HG02642 (cell line): ENCODE data around the gene PDE1C.
A peak's percentile ranks its signal among the peaks of the same experiment; 100 is the strongest.
"Not testable (repeated sequence)": the region's sequence is repeated elsewhere in the genome, so short reads cannot be mapped to it uniquely, and the experiment has no call there.

Experiments
- ATAC-seq: cut with Tn5 transposase; IDR thresholded peaks from one replicate; pipeline ENCODE4 v1.9.1; 2021; ENCODE audit warnings: mild to moderate bottlenecking; ENCODE audit not compliant: unreplicated experiment, poor library complexity

PDE1C gene

DNA sequence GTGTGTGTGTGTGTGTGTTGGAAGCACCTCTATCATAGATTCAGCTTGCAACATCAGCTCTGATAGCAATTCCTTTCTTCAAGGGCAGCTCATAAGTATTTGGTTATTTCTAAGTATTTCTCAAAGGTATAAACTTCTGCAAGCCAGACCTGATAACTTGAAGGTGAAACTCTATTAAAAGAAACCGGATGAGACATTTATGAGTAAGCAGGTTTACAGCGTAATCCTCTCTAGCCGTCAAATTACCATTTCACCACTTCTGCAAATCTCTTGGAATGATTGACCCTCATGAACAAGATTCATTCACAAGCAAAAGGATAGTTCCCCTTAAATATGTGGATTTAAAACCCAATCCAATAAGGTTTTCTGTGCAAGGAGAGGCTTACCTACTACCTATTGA lies 23.1 kb downstream of the PDE1C start:
- no peak for ATAC-seq

DNA sequence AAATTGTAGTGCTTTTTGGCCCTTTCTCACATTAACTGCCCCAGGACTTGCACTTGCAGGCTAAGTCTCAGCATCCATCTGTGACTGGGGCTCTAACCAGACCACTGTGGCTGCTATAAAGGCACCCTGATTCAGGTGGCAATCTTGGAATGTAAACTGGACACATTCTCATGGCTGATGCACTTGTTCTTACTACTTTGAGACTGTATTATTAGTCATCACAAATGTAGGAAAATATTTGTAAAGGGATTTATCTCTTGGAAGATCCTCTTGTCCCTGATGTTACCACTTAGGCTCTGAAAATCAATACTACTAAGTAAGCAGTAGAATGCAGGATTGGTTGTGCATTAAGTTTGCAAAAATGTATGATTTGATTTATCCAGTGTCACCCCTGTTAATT lies 25.0 kb downstream of the PDE1C start:
- no peak for ATAC-seq

DNA sequence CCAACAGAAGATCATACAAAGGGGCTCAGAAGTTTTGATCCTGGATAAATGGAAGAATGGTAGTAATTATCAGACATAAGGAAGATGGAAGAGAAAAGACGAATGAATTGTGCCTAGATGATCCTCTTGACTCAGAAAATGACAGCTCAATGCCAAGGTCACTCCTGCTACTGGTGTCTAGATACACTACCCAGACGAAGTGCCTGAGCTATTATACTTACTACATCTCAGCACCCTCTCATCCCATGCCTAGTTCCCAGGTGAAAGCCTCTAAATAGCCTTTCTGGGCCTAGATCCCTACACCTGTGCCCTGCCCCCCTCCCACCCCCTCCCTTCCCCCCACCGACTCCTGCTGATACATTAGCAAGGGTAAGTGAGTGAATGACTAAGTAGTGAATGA lies 25.5 kb downstream of the PDE1C start:
- no peak for ATAC-seq

DNA sequence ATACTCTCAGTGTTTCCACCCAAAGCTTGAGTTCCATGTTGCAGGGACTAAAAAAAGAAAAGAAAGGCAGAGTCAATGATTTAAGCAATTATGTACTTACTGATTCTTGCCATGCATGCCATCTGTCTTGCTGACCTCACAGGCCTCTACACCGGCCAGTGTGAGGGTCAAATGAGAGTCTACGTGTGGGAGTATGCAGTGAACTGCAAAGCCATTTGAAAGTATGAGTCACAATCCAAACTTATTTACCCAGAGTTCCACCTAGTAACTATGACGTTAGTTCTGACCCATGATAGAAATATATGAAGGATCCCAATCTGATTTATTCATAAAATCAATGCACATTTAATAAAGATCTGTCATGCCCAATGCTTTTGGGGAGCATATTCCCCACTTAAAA lies 26.5 kb downstream of the PDE1C start:
- ATAC-seq, result peak; percentile 67

DNA sequence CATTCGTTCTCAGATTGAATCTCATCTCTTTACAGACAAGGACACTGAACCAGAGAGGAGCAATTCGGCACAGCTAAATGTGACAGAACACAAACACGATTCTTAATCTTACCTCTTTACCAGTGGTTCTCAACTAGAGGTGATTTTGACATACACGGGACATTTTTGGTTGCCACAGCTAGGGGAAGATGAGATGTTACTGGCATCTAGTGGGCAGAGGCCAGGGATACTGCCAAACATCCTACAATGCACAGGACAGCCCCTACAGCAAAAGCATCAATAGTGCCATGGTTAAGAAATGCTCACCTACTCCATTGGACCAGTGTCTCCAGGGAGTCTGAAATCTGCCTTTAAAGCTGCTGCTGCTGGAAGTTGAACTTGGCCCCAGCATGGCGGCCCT lies 27.3 kb downstream of the PDE1C start:
- no peak for ATAC-seq

DNA sequence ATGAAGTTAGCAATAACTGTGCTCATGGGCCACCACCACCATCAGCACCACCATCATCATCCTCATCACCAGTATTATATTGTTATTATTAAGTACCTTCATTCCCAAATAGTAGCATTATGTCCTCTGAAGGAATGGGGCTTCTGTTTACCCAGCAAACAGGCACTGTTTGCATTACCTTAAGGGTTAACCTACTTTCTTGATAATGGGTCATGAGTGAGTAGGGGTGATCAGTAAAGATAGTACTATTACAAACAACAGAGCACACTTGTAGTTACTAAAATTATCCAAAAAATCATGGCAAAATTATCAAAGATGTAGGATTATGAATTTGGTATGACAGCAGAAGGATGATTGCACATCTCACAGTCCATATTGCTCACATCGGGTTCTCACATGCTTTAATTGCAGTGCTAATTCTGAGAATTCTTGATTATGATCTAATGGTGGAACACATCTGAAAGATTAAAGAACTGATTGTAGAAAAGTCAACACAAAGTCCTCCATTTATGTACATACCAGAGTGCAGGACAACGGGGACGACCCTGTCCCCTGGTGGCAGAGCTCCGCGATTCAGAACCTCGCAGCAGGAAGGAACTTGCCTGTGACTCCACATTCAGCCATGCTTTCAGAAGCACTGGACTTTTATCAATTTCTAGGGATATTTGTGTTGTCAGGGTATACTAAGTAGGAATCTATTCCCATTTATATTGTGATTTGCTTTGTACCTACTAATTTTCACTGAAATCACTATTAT lies 31.0 kb downstream of the PDE1C start:
- ATAC-seq, result no peak

DNA sequence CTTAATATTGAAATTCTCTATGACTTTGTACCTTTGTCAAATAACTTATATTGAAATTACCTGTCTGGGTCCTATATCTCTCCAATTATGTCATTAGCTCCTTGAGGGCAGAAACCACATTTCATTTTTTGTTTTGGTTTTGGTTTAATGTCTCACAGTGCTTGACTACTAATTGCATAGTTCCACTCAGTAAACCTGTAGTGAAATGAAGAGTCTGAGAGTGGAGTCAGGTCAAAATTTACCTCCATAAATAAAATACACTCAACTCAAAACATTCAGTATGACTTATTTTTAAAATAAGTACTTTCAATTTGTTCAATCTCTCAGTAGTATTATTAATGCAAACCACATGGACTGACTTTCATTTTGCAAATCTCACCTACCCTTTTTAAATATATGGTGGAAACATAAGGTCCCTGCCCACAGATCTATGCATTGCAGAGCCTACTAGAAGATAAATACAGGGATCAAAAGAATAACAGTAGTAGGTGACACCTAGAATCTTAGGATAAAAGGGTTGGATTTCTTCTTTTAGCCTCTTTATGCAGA lies 32.5 kb downstream of the PDE1C start:
- peak; percentile 84 for ATAC-seq

DNA sequence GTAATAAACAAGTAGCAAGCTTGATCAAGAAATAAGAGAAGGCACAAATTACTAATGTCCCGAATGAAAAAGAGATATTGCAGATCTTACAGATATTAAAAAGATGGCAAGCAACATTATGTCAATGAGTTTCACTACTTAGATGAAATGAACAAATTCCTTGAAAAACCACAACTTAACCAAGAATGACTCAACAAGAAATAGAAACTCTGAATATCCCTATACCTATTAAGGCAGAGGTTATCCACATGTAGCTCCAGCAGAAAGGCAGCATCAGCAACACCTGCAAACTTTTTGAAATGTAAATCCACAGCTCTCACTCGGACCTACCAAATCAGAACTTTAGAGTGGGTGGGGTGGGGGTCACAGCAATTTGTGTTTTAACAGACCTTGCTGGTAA lies 33.6 kb downstream of the PDE1C start:
- ATAC-seq, result peak; percentile 43

DNA sequence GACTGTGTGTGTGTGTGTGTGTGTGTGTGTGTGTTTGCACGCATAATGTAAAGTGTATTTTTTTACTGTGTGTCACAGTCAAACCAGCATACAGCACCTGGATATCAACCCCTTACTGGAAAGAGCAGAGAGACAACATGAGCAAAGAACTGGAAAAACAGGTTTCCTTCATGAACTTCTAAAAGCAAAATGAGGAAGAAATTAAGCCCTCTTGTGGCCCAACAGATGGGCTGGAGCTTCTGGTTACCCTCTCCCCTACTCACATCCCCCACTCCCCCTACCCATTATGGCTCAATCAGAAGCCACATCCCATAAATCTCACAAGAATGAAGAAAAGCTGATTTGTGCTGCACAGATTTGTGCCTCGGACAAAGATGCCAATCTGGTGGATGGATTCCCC lies 36.2 kb downstream of the PDE1C start:
- no peak for ATAC-seq

DNA sequence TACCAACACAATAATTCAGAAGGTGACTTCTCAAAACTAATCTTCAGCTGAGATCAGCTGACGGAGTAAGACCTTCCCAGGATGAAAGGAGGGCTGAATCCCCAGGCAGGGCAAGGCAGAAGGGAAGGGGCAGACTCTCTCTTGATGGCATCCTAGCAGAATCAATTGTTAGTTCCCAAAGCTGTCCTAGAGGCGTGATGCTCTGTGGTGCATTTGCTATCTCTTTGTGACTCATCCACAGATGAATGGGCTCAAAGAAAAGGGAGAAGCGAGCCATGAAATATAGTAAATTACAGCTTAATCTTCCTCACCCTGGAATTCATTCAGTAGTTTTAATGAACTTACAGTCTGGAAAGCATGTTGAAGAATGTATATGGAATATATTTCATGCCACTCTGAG lies 37.2 kb downstream of the PDE1C start:
- no peak for ATAC-seq

DNA sequence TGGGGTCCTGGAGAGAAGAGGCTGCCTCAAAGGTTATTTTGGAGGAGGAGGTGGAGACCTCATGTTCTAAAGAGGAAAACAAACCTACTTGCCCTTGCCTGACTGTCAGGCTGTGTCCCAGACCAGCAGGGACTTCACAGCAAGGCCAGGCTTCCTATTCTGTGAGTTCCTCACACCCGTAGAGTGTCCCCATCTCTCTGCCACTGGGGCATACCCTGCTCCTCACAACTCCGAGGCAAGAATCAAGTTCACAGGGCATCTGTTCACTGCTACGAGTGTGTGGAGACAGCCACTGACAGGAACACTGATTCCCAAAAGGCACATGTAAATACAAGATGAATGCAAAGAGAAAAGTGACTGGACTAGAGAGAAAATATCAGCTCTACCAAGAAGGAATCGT lies 38.0 kb downstream of the PDE1C start:
- no peak for ATAC-seq

DNA sequence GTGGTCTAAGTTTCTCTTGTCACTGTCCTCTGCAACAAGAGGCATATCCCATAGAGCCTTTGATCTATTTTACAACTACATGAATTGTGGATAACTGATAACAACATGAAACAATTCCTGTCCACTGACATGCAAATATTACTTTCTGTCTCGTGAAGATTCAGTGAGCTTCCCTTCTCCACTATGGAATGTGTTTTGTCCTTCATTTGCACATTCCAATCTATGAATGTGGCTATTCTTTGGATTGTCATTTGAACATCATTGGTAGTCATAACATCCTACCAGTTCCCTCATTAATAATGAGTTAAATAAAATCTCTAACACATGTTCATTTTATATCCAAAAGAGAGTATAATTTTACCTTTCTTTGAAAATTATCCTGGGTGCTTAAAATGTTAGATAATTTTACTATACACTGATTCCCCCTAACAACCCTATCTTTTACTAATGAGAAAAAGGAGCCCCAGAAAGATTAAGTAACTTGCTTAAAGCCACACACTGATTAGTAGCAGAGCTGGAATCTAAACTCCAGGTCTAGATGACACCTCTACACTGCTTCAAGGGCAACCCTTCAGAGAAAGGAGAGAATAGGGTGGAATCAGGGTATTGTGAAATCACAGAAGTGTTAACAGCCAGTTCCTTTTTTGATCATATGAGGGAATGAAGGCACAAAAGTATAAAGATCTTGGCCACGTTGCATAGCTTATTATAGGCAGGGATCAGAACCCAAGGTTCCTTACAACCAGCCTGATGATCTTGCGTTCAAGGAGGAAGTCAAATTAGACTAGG lies 39.1 kb downstream of the PDE1C start:
- no peak for ATAC-seq

DNA sequence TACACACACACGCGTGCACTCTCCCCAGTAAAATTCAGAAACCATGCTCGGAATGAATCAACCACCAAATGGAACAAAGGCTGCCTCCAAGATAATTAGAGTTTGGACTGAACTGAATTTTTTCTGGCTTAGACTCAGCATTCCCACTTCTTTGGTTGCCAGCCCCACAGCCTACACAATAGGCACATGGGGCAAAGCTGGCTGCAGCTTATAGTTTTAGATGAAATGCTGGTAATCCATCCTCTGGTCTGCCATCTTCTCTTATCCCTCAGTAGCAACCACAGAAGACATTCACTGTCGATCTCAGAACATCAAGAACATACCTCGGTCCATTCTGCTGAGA lies 44.2 kb downstream of the PDE1C start:
- no peak for ATAC-seq

DNA sequence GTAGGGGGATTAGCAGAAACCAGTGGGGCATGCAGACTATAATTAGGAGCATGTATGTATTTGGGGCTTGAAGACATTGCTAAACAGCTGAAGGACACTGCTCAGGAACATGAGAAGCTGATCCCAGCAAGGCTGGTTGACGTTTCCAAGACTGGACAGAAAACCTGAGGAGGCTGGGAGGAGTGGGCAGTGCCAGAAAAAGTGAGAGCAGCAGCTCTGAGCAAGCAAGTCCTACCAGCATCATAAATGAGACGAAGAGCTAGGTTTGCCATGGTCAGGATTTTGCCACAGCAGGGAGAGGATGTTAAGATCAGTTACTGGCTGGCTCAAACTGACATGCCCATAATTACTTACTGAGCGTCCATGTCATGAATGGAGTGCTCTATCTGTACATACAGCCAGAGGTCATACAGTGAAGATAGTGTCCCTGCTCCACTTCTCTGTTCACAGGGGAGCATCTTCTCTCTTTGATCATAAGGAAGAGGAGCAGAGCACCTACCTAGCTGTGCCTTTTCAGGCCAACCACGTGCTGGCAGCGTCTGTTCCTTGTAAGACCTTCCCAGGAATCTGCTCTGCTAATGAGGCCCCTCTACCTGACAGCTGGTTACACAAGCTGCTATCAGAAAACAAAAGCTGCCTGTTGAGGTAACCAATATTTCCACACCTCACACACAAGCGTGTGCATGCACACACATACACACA lies 44.7 kb downstream of the PDE1C start:
- no peak for ATAC-seq

DNA sequence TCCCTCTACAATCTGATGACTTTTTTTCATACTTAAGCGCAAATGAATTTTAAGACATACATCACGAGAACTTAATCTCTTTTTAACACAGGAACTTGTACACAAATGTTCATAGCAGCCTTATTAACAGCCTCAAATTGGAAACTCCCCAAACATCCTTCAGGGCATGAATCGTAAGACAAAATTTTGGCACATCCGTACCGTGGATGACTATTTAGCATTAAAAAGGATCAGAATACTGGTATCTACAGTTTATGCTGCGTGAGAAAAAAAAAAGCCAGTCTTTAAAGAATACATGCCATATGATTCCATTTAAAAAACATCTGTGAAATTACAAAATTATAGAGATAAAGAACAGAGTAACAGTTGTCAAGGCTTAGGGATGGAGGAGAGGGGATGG lies 46.8 kb downstream of the PDE1C start:
- ATAC-seq, result no peak

DNA sequence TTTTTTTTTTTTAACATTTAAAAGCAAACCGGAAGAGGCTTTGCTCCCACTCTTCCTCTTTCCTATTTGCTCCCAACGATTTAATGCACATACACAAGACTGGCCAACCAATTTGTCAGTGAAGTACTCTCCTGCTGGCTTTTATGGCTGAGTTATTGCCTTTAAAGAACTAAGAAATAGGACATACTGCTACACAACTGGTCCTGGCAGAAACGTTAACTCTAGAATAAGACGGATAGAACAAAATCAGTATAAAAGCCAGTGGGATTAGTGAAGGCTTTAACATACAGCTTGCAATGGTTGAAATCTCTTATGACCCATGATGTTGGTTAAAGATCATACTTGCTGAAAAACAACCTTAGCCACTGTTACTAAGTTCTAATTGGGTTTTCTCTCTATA lies 47.2 kb downstream of the PDE1C start:
- ATAC-seq, result no peak

DNA sequence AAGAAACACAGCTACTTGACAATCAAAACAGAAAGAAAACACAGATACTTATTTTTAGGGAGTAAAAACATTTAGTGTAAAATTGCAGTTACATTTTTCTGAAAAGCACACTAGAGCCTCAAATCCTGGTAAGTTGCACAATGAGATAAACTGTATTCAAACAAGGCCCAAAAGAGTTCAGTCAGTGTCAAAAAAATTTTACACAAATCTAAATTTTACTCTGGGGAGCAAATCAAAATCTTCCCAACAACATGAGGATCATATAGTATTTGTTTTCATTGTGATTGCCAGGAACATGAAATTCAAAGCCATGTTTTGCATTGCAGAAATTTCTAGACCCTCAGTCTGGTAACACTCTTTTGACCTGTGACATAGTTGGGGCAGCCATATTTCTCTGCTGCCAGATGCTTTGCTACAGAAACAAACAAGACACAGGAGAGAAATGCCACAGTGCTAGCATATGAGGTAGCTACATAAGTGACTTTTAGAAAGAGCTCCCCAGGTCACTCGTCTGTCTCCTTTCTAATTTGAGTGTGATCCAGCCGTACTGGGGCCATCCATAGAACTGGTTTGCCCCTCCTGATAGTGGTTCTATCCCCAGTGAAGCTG lies 49.6 kb downstream of the PDE1C start:
- ATAC-seq, result no peak

DNA sequence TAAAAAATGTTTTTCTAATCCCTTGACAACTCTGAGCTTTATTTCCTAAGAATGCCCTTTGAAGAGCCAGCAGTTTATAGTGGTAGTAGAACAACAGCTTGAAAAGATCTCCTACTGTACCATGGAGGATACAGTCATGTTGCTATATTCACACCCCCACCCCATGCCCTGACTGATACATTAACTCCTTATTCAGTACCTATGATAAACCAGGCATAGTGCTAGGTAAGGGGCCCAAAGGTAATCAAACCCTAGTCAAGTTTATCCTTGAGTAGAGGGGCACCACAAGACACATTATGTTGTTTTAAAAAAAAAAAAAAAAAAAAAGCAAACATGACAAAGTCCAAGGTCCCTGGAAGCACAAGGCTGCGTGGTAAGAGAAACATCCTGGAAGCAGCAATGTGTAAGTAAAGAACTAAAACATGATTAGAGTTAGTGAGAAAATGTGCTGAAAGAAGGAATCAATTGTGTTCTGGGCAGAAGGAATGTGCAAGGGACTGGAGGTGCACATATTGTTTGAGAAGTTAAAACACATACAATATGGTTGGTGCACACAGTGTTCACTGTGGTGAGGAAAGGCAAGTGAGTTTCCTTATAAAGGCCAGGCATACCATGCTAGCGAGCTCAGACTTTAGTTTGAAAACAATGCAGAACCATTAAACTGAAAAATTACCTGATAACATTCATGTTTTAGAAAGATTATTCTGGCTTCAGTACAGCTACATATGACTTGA lies 51.2 kb downstream of the PDE1C start:
- no peak for ATAC-seq

DNA sequence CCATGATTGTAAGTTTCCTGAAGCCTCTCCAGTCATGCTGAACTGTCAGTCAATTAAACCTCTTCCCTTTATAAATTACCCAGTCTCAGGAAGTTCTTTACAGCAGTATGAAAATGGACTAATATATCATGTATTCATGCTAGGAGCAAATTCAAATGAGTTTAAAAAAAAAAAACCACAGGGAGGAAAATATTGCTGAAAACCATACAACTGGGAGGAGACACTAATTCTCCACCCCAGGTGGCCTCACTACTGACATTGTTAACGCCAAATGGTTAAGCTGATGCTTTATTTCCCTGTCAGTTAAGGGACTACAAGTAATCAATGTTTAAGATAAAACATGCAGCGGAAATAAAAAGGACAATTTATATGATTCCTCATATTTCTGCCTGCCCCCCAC lies 55.1 kb downstream of the PDE1C start:
- no peak for ATAC-seq

DNA sequence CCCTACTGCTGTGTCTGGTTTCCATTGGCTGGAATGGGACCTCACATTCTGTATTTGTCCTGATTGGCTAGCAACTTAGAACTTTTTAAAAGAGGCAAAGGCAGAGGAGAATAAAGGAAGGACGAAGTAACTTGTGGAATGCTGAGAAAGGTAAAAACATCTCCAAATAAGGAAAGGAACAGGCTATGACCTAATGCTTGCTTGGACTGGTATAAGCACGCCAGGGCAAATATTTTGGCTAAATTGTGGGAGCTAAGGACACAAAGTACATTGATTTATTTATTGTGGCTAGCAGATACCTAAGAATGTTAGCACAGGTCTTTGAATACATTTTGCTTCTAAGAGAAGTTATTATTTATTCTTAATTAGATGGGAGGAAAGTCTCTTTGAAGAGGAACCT lies 56.7 kb downstream of the PDE1C start:
- not testable (repeated sequence) for ATAC-seq
